Neuronal stem cell (in vitro differentiated cells): Measurements from ENCODE around the gene PCDH12.
A peak's percentile ranks its signal among the peaks of the same experiment; 100 is the strongest.

ENCODE experiments used
- DNase-seq: peaks from one replicate; pipeline ENCODE4 v3.0.0-alpha.2; 2013; ENCODE audit warnings: low spot score
- H2AFZ ChIP-seq: one replicate; pipeline ENCODE4 v1.6.1; 2013; ENCODE audit warnings: mild to moderate bottlenecking, low read length, inconsistent platforms
- H2AK5ac ChIP-seq: 2 replicates; pipeline ENCODE4 v1.6.1; 2013; ENCODE audit warnings: low read depth, mild to moderate bottlenecking, inconsistent platforms, low read length, moderate library complexity, mixed read lengths
- H2BK120ac ChIP-seq: 2 replicates; pipeline ENCODE4 v1.6.1; 2013; ENCODE audit warnings: low read depth, mild to moderate bottlenecking, inconsistent platforms, low read length, moderate library complexity, mixed read lengths
- H2BK12ac ChIP-seq: one replicate; pipeline ENCODE4 v1.6.1; 2013; ENCODE audit warnings: low read length, inconsistent platforms
- H2BK15ac ChIP-seq: 2 replicates; pipeline ENCODE4 v1.6.1; 2013; ENCODE audit warnings: mild to moderate bottlenecking, low read length, inconsistent platforms, mixed read lengths
- H2BK5ac ChIP-seq: one replicate; pipeline ENCODE4 v1.6.1; 2013; ENCODE audit warnings: inconsistent platforms, mild to moderate bottlenecking, low read length, moderate library complexity
- H3K14ac ChIP-seq: one replicate; pipeline ENCODE4 v1.6.1; 2013; ENCODE audit warnings: low read length, inconsistent platforms
- H3K18ac ChIP-seq: 2 replicates; pipeline ENCODE4 v1.6.1; 2013; ENCODE audit warnings: low read length, inconsistent platforms
- H3K23ac ChIP-seq: 2 replicates; pipeline ENCODE4 v1.6.1; 2013; ENCODE audit warnings: low read depth, mild to moderate bottlenecking, mixed read lengths, low read length, inconsistent platforms; ENCODE audit not compliant: poor library complexity
- H3K27ac ChIP-seq: replicated peaks from 3 replicates; pipeline ENCODE4 v1.5.1; 2013; ENCODE audit warnings: low read length, inconsistent platforms
- H3K27me3 ChIP-seq, 3 experiments: 2 replicates each; pipeline ENCODE4 v1.6.1; 2013; ENCODE audit warnings: low read length in 3 of 3, mild to moderate bottlenecking in 2 of 3, inconsistent platforms in 1 of 3, low read depth in 1 of 3, mixed read lengths in 1 of 3, moderate library complexity in 1 of 3; ENCODE audit not compliant: control insufficient read depth in 3 of 3, insufficient read depth in 3 of 3
- H3K36me3 ChIP-seq, 2 donors: replicated peaks in 1 of 2; 2 replicates each; pipeline ENCODE4 v1.6.1; 2013; ENCODE audit warnings: low read length in 2 of 2; ENCODE audit not compliant: control insufficient read depth in 2 of 2, insufficient read depth in 2 of 2
- H3K4ac ChIP-seq: 2 replicates; pipeline ENCODE4 v1.6.1; 2013; ENCODE audit warnings: inconsistent platforms, mild to moderate bottlenecking, low read length, moderate library complexity
- H3K4me1 ChIP-seq, 2 donors: 1 replicate in 1 of 2; 2 replicates in 1 of 2; pipeline ENCODE4 v1.6.1; 2013; ENCODE audit warnings: low read length in 2 of 2, low read depth in 1 of 2; ENCODE audit not compliant: control insufficient read depth in 2 of 2, insufficient read depth in 1 of 2
- H3K4me2 ChIP-seq: one replicate; pipeline ENCODE4 v1.6.1; 2013; ENCODE audit warnings: mild to moderate bottlenecking, low read length, inconsistent platforms; ENCODE audit not compliant: insufficient read depth, poor library complexity, severe bottlenecking
- H3K4me3 ChIP-seq, 2 donors: 2 replicates each; pipeline ENCODE4 v1.5.1; 2013; ENCODE audit warnings: low read length in 2 of 2, mild to moderate bottlenecking in 2 of 2, inconsistent platforms in 1 of 2, moderate library complexity in 1 of 2
- H3K79me1 ChIP-seq: one replicate; pipeline ENCODE4 v1.6.1; 2013; ENCODE audit warnings: low read depth, mild to moderate bottlenecking, inconsistent platforms, low read length, moderate library complexity
- H3K9ac ChIP-seq: one replicate; pipeline ENCODE4 v1.6.1; 2013; ENCODE audit warnings: mild to moderate bottlenecking, low read depth, low read length, inconsistent platforms; ENCODE audit not compliant: poor library complexity
- H3K9me3 ChIP-seq, 2 donors: replicated peaks in 1 of 2; 2 replicates each; pipeline versions ENCODE3 to v1.6.1; 2013; ENCODE audit warnings: low read length in 2 of 2, mild to moderate bottlenecking in 2 of 2, inconsistent platforms in 1 of 2, low read depth in 1 of 2, mixed read lengths in 1 of 2, moderate library complexity in 1 of 2; ENCODE audit not compliant: control insufficient read depth in 2 of 2, insufficient read depth in 1 of 2
- H4K8ac ChIP-seq: one replicate; pipeline ENCODE4 v1.6.1; 2013; ENCODE audit warnings: low read depth, mild to moderate bottlenecking, inconsistent platforms, low read length, moderate library complexity
- H4K91ac ChIP-seq: one replicate; pipeline ENCODE4 v1.6.1; 2013; ENCODE audit warnings: low read length, low read depth, mild to moderate bottlenecking, inconsistent platforms; ENCODE audit not compliant: poor library complexity
- WGBS, 2 donors: extraction: QIAGEN DNeasy Blood & Tissue Kit; methylation state at CpG; one replicate each; pipeline ENCODE4 v1.1.7; 2013; ENCODE audit warnings: missing lambda C conversion rate in 2 of 2, mixed read lengths in 1 of 2; ENCODE audit not compliant: insufficient read length in 2 of 2, insufficient replicate concordance in 1 of 2; ENCODE audit errors: extremely low coverage in 2 of 2; 5-methylcytosine and 5-hydroxymethylcytosine counted together

PCDH12 gene

DNA sequence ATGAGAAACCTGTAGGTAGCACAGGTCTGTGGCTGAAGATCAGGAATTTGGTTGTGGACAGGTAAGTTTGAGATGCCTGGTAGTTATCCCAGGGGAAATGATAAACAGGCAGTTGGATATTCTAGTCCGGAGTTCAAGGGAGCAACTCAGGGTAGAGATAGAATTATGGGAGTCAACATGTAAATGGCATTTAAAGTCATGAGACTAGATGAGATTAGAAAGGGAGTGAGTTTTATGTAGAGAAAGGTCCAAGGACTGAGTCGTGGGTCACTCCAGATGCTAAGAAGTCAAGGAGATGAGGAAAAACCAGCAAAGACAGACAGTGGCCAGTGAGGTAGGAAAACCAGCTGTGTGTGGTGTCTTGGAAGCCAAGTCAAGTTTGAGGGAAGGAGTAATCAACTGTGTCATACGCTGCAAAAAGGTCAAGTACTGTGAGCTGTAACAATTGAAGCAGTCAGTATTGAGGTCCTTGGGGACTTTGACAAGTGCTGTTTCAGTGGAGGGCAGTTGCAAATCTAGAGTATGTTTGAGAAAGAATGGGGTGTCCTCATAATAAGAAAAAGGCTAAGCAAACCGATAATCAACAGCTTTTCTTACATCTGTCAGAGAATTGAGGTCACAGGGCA lies 36.6 kb upstream of the PCDH12 start:
- Histone ChIP-seq H3K4ac (no peak overlapping the region), H3K27me3 (no peaks in the 10 kb centered on the region), H3K14ac (no peak overlapping the region), H2BK120ac (no peak overlapping the region), H3K36me3 (peaks cover 0 to 71% of the 10 kb centered on the region in 2 donors), H3K18ac (no peak overlapping the region), H4K8ac (no peak overlapping the region), H2BK12ac (no peak overlapping the region), H3K4me2 (no peak overlapping the region), H2AFZ (no peak overlapping the region), H3K9me3 (peaks cover 0 to 2% of the 10 kb centered on the region in 2 donors), H3K4me1 (no peaks in the 10 kb centered on the region), H3K27ac (no peak overlapping the region), H3K9ac (no peak overlapping the region), H3K79me1 (no peaks in the 10 kb centered on the region), H3K4me3 (no peak overlapping the region), H2BK15ac (no peak overlapping the region), H3K23ac (no peak overlapping the region), H2BK5ac (no peak overlapping the region), H2AK5ac (no peak overlapping the region), H4K91ac (no peak overlapping the region)
- no CpG with 5 or more reads among the region's 4 CpGs for WGBS, 2 donors
- DNase-seq, result no peak

DNA sequence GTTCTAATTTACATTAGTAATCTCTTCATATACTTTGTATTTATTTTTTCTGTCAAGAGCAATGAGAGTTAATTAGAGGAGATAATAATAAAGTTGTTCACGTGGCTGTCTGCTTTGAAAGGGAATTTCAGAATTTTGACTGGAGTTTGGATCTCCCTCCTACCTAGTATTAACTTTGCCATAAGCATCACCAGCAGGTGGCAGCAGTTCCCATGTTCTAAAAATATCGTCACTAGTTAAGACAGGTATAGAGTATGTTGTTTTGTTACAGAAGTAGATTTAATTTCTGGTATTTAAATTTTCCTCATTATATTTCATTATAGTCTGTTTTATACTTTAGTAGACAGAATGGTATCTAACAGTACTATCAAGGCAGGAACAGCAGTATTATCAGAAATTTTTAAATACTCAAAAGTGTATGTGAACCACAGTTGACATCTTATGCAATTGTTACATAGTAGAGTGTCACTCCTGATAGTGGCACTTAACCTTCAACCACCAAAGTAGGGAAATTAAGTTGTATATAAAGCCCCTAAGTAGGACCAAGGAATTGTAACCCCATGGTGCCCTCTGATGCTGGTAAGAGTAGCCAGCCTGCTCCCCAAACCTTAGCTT lies 34.5 kb upstream of the PCDH12 start:
- Histone ChIP-seq H3K9me3 (no peaks in the 10 kb centered on the region), H3K79me1 (no peaks in the 10 kb centered on the region), H2AFZ (no peak overlapping the region), H2BK12ac (no peak overlapping the region), H2BK5ac (no peak overlapping the region), H2BK15ac (no peak overlapping the region), H3K4ac (no peak overlapping the region), H3K23ac (no peak overlapping the region), H3K4me3 (no peak overlapping the region), H3K14ac (no peak overlapping the region), H3K18ac (no peak overlapping the region), H2AK5ac (no peak overlapping the region), H3K27ac (no peak overlapping the region), H2BK120ac (no peak overlapping the region), H3K27me3 (no peaks in the 10 kb centered on the region), H3K36me3 (peaks cover 0 to 73% of the 10 kb centered on the region in 2 donors), H3K9ac (no peak overlapping the region), H3K4me2 (no peak overlapping the region), H4K8ac (no peak overlapping the region), H4K91ac (no peak overlapping the region), H3K4me1 (no peaks in the 10 kb centered on the region)
- peak; percentile 57 for DNase-seq
- no CpG with 5 or more reads among the region's 2 CpGs for WGBS, 2 donors

DNA sequence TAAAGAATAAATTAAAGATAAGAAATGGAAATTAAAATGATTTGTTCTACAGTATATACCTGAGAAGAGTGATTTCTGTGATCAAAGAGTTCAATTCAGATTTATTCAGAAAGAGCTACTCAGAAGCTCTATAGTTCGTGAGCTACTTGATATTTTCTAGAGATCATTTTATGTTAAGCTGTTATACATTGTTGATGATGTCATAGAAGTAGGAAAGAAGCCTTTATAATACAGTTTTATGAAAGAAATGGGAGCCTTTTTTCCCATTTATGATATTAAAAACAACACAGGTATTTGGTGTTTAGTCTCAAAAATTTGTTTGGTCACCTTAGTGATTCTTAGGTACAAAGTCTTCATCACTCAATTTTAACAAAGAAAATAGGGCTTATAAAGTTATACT lies 31.7 kb upstream of the PCDH12 start:
- H3K18ac ChIP-seq, result no peak overlapping the region
- H2BK15ac ChIP-seq, result no peak overlapping the region
- no peak overlapping the region for H3K9ac ChIP-seq
- no peak overlapping the region for H3K4me3 ChIP-seq
- H3K27me3 ChIP-seq, result no peaks in the 10 kb centered on the region
- H3K23ac ChIP-seq, result no peak overlapping the region
- H3K9me3 ChIP-seq, result no peaks in the 10 kb centered on the region
- no peak overlapping the region for H3K14ac ChIP-seq
- WGBS, 2 donors, result no CpG with 5 or more reads among the region's 1 CpG
- H3K79me1 ChIP-seq, result no peaks in the 10 kb centered on the region
- DNase-seq, result no peak
- no peak overlapping the region for H2BK120ac ChIP-seq
- H2AFZ ChIP-seq, result no peak overlapping the region
- H3K4ac ChIP-seq, result no peak overlapping the region
- peaks cover 7 to 83% of the 10 kb centered on the region in 2 donors for H3K36me3 ChIP-seq
- no peak overlapping the region for H4K91ac ChIP-seq
- no peaks in the 10 kb centered on the region for H3K4me1 ChIP-seq
- no peak overlapping the region for H3K27ac ChIP-seq
- H2BK12ac ChIP-seq, result no peak overlapping the region
- no peak overlapping the region for H4K8ac ChIP-seq
- H2BK5ac ChIP-seq, result no peak overlapping the region
- H2AK5ac ChIP-seq, result no peak overlapping the region
- H3K4me2 ChIP-seq, result no peak overlapping the region

- Histone ChIP-seq H3K79me1 (no peaks in the 10 kb centered on the region), H2BK15ac (no peak overlapping the region), H3K4me3 (no peak overlapping the region), H3K14ac (no peak overlapping the region), H3K4ac (no peak overlapping the region), H2AFZ (no peak overlapping the region), H2AK5ac (no peak overlapping the region), H3K23ac (no peak overlapping the region), H3K27me3 (no peaks in the 10 kb centered on the region), H3K18ac (no peak overlapping the region), H3K9me3 (no peaks in the 10 kb centered on the region), H3K4me2 (no peak overlapping the region), H3K4me1 (no peaks in the 10 kb centered on the region), H2BK12ac (no peak overlapping the region), H3K36me3 (peaks cover 9 to 91% of the 10 kb centered on the region in 2 donors), H3K27ac (no peak overlapping the region), H4K8ac (no peak overlapping the region), H2BK5ac (no peak overlapping the region), H2BK120ac (no peak overlapping the region), H4K91ac (no peak overlapping the region), H3K9ac (no peak overlapping the region)
- DNase-seq, result no peak
Measured at GRCh38 chr5:141986072-141986471, 28.1 kb upstream of the PCDH12 start.
